ENCODE results near the gene IGF1R.

The IGF1R gene

DNA sequence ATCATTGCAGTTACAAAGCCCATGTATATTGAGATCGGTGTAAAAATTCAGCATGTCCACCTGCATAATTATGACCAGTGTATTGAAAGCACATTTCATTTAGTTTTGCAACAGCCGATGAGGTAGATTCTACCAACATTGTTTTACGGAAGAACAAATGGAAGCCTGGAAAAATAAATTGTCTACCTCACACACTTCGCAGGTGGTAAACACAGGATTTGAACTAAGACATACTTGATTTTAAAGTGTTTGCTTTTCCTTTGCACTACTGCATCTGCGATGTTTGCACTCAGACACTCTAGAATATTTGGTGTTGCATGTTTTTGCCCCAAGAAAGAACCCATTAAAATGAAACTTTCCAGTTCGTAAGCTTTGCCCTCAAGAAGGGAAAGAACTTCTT lies 210.8 kb downstream of the IGF1R start:
- no peak overlapping the region for H3K4me3 ChIP-seq (ENCODE audit: low read depth in 1 of 2, low read length in 1 of 2)
- no peaks in the 10 kb centered on the region for H3K27me3 ChIP-seq
- H3K27ac ChIP-seq, result peak overlapping the region; percentile 81
- H3K36me3 ChIP-seq, result no peaks in the 10 kb centered on the region
- no peak for TF ChIP-seq CTCF (IDR thresholded peaks at IDR 0.05)
- H3K9me3 ChIP-seq, result no peaks in the 10 kb centered on the region
- H3K4me1 ChIP-seq (ENCODE audit: control insufficient read depth in 1 of 2, insufficient read depth in 1 of 2, low read depth in 1 of 2, low read length in 1 of 2), result peaks cover 51 to 69% of the 10 kb centered on the region in 2 experiments

DNA sequence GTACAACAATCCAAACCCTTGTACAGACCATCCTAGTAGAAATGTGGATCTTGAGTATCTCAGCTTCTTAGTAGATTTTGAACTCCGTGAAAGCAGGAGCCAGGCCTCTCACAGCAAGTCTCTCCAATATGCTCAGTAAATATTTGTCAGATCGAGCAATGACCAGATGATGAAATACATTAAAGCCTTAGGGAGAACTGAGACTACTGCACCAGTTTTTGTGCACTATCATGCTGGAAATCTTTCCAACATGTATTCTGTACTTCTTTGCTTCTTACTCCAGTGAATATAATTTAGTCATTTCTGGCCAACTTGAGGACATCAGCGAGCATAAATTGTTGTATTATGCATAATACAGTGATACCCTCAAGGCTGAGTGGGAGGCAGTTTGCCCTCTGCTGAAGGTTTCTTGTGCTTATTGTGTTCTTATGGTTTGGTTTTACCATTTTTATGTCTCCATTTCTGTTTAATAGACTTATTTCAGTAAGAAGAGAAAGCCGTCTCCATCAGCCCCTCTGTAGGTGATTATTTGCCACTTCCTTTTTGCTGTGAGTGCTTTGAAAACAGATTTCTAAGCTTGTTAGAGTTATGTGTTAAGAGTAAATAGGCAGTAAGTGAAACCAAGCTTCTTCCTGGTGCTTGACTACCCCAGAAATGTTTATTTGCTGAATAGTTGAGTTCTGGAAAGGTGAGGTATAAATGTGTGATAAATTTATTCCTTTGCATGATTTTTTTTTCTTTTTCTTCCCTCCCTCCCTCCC lies 212.1 kb downstream of the IGF1R start:
- Histone ChIP-seq H3K27ac (peak overlapping the region; percentile 44), H3K36me3 (no peaks in the 10 kb centered on the region), H3K9me3 (no peaks in the 10 kb centered on the region), H3K4me1 (ENCODE audit: control insufficient read depth in 1 of 2, insufficient read depth in 1 of 2, low read depth in 1 of 2, low read length in 1 of 2) (peaks cover 44 to 62% of the 10 kb centered on the region in 2 experiments), H3K4me3 (ENCODE audit: low read depth in 1 of 2, low read length in 1 of 2) (no peak overlapping the region), H3K27me3 (no peaks in the 10 kb centered on the region)
- TF ChIP-seq CTCF (IDR thresholded peaks at IDR 0.05), result no peak

DNA sequence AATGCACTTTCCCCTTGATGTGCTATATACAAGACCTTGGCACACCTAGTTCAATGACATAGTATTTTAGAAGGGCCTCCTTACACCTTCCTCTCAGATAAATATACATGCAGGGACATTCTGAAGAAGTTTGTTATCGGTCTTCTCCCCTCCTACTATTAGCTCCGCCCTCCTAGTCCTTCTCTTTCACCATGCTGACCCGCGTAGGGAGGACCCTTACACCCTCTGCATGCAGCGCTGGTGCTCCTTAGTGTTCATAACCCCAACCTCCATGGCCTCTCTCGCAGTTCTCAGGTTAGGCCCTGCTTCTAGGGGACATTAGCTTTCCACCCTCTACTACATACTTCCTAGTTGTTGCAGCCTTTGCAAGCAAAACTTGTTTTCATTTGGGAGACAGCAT lies 212.8 kb downstream of the IGF1R start:
- H3K27ac ChIP-seq, result peak overlapping the region; percentile 44
- no peak for TF ChIP-seq CTCF (IDR thresholded peaks at IDR 0.05)
- no peaks in the 10 kb centered on the region for H3K27me3 ChIP-seq
- no peaks in the 10 kb centered on the region for H3K9me3 ChIP-seq
- peaks cover 49 to 62% of the 10 kb centered on the region in 2 experiments for H3K4me1 ChIP-seq (ENCODE audit: control insufficient read depth in 1 of 2, insufficient read depth in 1 of 2, low read depth in 1 of 2, low read length in 1 of 2)
- no peaks in the 10 kb centered on the region for H3K36me3 ChIP-seq
- no peak overlapping the region for H3K4me3 ChIP-seq (ENCODE audit: low read depth in 1 of 2, low read length in 1 of 2)

DNA sequence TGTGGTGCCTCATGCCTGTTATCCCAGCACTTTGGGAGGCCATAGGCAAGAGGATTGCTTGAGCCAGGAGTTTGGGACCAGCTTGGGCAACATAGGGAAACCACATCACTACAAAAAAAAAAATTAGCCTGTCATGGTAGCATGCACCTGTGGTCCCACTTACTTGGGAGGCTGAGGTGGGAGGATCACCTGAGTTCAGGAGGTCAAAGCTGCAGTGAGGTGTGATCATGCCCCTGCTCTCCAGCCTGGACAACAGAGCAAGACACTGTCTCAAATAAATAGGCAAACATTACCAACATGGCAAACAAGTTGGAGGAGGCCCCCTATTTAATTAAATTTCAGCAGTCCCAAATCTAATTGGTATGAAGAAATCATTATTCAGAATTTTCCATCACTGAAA lies 215.6 kb downstream of the IGF1R start:
- H3K4me3 ChIP-seq (ENCODE audit: low read depth in 1 of 2, low read length in 1 of 2), result no peak overlapping the region
- no peaks in the 10 kb centered on the region for H3K9me3 ChIP-seq
- peaks cover 57 to 62% of the 10 kb centered on the region in 2 experiments for H3K4me1 ChIP-seq (ENCODE audit: control insufficient read depth in 1 of 2, insufficient read depth in 1 of 2, low read depth in 1 of 2, low read length in 1 of 2)
- TF ChIP-seq CTCF (IDR thresholded peaks at IDR 0.05), result no peak
- H3K27ac ChIP-seq, result peak overlapping the region; percentile 27
- H3K27me3 ChIP-seq, result no peaks in the 10 kb centered on the region
- no peaks in the 10 kb centered on the region for H3K36me3 ChIP-seq

DNA sequence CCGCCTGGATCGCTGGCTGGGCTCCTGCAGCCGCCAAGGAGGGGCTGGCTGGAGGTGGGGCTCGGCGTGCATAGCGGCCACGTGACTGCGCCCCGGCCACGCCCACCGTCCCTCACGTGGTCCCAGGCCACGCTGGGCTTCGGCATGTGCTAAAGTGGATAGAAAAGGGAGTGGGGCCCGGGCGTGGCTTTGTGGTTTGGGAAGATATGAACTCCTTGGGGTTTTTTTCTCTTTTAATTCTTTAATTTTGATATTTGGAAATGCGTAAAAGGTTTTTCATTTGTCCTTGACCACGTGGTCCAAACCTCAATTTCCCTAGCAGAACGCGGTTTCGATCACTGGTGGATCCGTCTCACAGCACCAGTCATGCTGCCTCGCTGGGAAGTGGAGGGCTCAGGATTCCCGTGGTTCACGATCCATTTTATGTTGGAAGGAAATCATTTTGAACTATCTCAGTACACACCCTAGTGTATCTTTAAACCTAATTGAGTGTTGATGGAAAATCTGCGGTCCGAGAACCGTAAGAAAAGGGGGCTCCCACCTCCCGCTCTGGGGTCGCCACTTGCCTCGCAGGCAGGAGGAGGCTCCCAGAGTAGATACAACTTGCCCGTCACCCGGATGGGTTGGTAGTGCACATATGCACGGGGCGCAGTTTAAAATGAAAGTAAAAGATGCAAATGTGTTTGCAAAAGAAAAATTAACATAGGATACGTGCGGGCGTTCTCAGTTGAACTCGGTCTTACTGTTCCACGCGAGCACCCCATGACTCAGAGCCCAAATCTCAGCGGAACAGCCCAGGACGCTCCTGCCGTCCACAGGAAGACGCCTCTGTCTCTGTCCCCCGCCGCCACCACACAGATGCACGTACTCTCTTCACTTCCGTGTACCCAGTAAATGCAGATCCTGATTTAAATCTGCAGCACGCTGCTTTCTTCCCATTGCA lies 217.3 kb downstream of the IGF1R start:
- no peak for TF ChIP-seq CTCF (IDR thresholded peaks at IDR 0.05)
- H3K4me1 ChIP-seq (ENCODE audit: control insufficient read depth in 1 of 2, insufficient read depth in 1 of 2, low read depth in 1 of 2, low read length in 1 of 2), result peaks cover 56 to 61% of the 10 kb centered on the region in 2 experiments

More for the DNA sequence above, 217.3 kb downstream of the IGF1R start:
- H3K27me3 ChIP-seq, result no peaks in the 10 kb centered on the region
- no peaks in the 10 kb centered on the region for H3K9me3 ChIP-seq
- H3K27ac ChIP-seq, result peak overlapping the region; percentile 76
- peak overlapping the region; percentile 58 to 68 for H3K4me3 ChIP-seq (ENCODE audit: low read depth in 1 of 2, low read length in 1 of 2)
- H3K36me3 ChIP-seq, result no peaks in the 10 kb centered on the region

All from neutrophil (primary cell).